ENCODE results near the gene PPP3CB. TPM values are rescaled to one million over a fixed set of nuclear protein-coding genes. Genes with fewer than 3 reads are reported as not detected.

Gene PPP3CB
- total RNA-seq, 6 experiments from 2014 or later = 10.9 to 13.6 (median 13.5) TPM

- 57% methylated on average over 2 of the region's 2 CpGs for whole genome bisulfite sequencing (ENCODE audit: insufficient coverage, low coverage, low lambda C conversion rate, missing lambda C conversion rate)
Measured at GRCh38 chr10:73432646-73433537, 62.9 kb downstream of the PPP3CB start.

DNA sequence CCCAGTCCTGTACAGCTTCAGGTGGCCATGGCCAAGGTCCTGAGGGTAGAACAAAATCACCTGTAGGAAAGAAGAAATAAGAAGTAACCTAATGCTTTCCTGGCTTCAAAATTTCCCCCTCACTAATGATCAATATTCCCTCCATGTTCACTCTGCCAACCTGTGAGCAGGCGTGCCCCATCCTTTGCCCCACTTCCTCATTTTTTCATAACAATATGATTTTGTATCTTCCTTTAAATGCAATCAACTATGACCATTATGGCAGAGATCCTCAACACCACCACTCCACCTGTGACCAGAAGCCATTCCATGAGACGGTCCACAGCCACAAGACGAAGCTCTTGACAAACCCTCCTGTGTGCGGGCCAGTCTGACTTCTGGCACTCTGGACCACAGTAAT, 69.5 kb downstream of the PPP3CB start:
- H3K27me3 ChIP-seq = no peaks in the 10 kb centered on the region
- no peaks in the 10 kb centered on the region for H3K4me1 ChIP-seq
- H3K36me3 ChIP-seq = peaks cover 0 to 23% (median 3%) of the 10 kb centered on the region in 4 donors
- H3K9me3 ChIP-seq = no peaks in the 10 kb centered on the region
- WGBS (ENCODE audit: insufficient coverage, low coverage, low lambda C conversion rate, missing lambda C conversion rate) = 85% methylated on average over 3 of the region's 4 CpGs
- H3K27ac ChIP-seq = no peak overlapping the region
- DNase-seq (no peak), ATAC-seq (no peak)
- H3K4me3 ChIP-seq = no peak overlapping the region
- intact Hi-C loops (cut with DNase I) = no loop called here
- TF ChIP-seq POLR2A (IDR thresholded peaks at IDR 0.05) = no peak

More at GRCh38 chr10:73432646-73433537, 62.9 kb downstream of the PPP3CB start:
- intact Hi-C loops (cut with DNase I) = no loop called here
- TF ChIP-seq POLR2A (IDR thresholded peaks at IDR 0.05) (no peak), CTCF (IDR thresholded peaks at IDR 0.05) (no peak)
- Histone ChIP-seq H3K9me3 (no peaks in the 10 kb centered on the region), H3K27me3 (no peaks in the 10 kb centered on the region), H3K36me3 (peaks cover 0 to 4% (median 1%) of the 10 kb centered on the region in 4 donors), H3K4me1 (no peaks in the 10 kb centered on the region), H3K4me3 (no peak overlapping the region), H3K27ac (no peak overlapping the region)
- no peak for DNase-seq
- no peak for ATAC-seq

- H3K9me3 ChIP-seq = no peaks in the 10 kb centered on the region
- H3K4me3 ChIP-seq = no peak overlapping the region
- no peaks in the 10 kb centered on the region for H3K27me3 ChIP-seq
- H3K4me1 ChIP-seq = no peaks in the 10 kb centered on the region
- ATAC-seq (no peak), DNase-seq (no peak)
- intact Hi-C loops (cut with DNase I) = no loop called here
- peaks cover 0 to 23% (median 3%) of the 10 kb centered on the region in 4 donors for H3K36me3 ChIP-seq
- 95% methylated on average over 3 of the region's 3 CpGs for WGBS (ENCODE audit: insufficient coverage, low coverage, low lambda C conversion rate, missing lambda C conversion rate)
- no peak for TF ChIP-seq POLR2A (IDR thresholded peaks at IDR 0.05)
- TF ChIP-seq CTCF (IDR thresholded peaks at IDR 0.05) = no peak
- no peak overlapping the region for H3K27ac ChIP-seq
Measured at GRCh38 chr10:73424478-73424877, 71.3 kb downstream of the PPP3CB start.

DNA sequence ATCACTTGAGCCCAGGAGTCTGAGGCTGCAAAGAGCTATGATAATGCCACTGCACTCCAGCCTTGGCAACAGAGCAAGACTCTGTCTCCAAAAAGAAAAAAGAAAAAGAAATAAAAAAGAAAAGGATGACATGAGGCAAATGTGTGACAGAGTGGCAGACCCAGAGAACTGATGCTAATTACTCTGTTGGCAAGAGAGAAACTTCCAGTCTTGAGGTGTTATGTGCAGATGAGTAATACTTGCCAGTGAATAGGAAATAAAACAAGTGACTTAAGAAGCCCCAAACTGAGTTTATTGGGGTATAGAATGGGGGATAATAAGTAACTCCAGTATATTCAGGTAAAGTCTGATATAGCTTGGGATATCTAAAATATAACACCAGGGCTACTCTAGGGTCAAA, 72.5 kb downstream of the PPP3CB start:
- Histone ChIP-seq H3K27me3 (no peaks in the 10 kb centered on the region), H3K4me1 (peaks cover 0 to 9% (median 0%) of the 10 kb centered on the region in 4 donors), H3K27ac (no peak overlapping the region), H3K4me3 (no peak overlapping the region), H3K36me3 (peaks cover 0 to 23% (median 3%) of the 10 kb centered on the region in 4 donors), H3K9me3 (no peaks in the 10 kb centered on the region)
- TF ChIP-seq CTCF (IDR thresholded peaks at IDR 0.05) (no peak), POLR2A (IDR thresholded peaks at IDR 0.05) (no peak)
- no peak for DNase-seq
- ATAC-seq = no peak
- intact Hi-C loops (cut with DNase I) = no loop called here

- DNase-seq = no peak
- intact Hi-C loops (cut with DNase I) = loop anchor here in 1 of 2 donors (10.0 kb wide), 1 partner anchor 78 kb away; the partner anchor contains the start of gene PPP3CB
Measured at GRCh38 chr10:73416571-73416970, 79.3 kb downstream of the PPP3CB start.

More at GRCh38 chr10:73416571-73416970, 79.3 kb downstream of the PPP3CB start:
- TF ChIP-seq POLR2A (IDR thresholded peaks at IDR 0.05) = no peak
- no peak for TF ChIP-seq CTCF (IDR thresholded peaks at IDR 0.05)
- ATAC-seq = no peak
- Histone ChIP-seq H3K9me3 (no peaks in the 10 kb centered on the region), H3K4me3 (no peak overlapping the region), H3K27ac (no peak overlapping the region), H3K27me3 (no peaks in the 10 kb centered on the region), H3K36me3 (no peaks in the 10 kb centered on the region), H3K4me1 (peaks cover 0 to 17% (median 0%) of the 10 kb centered on the region in 4 donors)
- WGBS (ENCODE audit: insufficient coverage, low coverage, low lambda C conversion rate, missing lambda C conversion rate) = 92% methylated on average over 3 of the region's 3 CpGs
